HCT116 (cell line): Measurements from ENCODE around the gene MDM4. TPM values are rescaled to one million over a fixed set of nuclear protein-coding genes. Genes with fewer than 3 reads are reported as not detected.
A peak's percentile ranks its signal among the peaks of the same experiment; 100 is the strongest.

Source experiments
- ATAC-seq: fragments of 200-7000 bp; cut with Tn5 transposase; 2 replicates; pipeline ENCODE4 v1.9.1; 2020; ENCODE audit warnings: mild to moderate bottlenecking, moderate library complexity
- BruUV-seq: library from RNA; stranded (reverse); fragments of 400-500 nt; replicated peaks from 2 replicates; lab custom pipeline; 2021; lab: Mats Ljungman, UMichigan
- CTCF ChIA-PET: fragments of 300-600 bp; sonication (Branson Sonifier 250); formaldehyde crosslinking; loops from one replicate; lab custom pipeline; 2021; ENCODE audit warnings: antibody characterized with exemption; lab: Charles Lee
- POLR2A ChIA-PET: fragments of 300-600, 350-600 bp; sonication (Branson Sonifier 250); formaldehyde crosslinking; loops from one replicate; lab custom pipeline; 2021; ENCODE audit warnings: antibody characterized with exemption; lab: Charles Lee
- RAD21 ChIA-PET, 2 experiments: fragments of 300-600 bp; sonication (Branson Sonifier 250); formaldehyde crosslinking; loops; one replicate each; lab custom pipeline; 2023; ENCODE audit warnings: low total read pairs in 2 of 2; ENCODE audit not compliant: uncharacterized antibody in 2 of 2, unreplicated experiment in 2 of 2, low non-redundant PET in 1 of 2; lab: Charles Lee
- DNase-seq: peaks from one replicate; pipeline ENCODE4 v3.0.0-alpha.2; 2010; ENCODE audit warnings: low read depth, low spot score
- H2AFZ ChIP-seq: fragments of 200-600 bp; shearing (Covaris generic), sonication (generic); 2 replicates; pipeline ENCODE4 v1.6.1; 2017; ENCODE audit warnings: low read depth, mixed run types, mixed read lengths, antibody characterized with exemption, low read length; ENCODE audit not compliant: poor library complexity, severe bottlenecking
- H3K27ac ChIP-seq: 2 replicates; pipeline ENCODE4 v1.5.1; 2012; ENCODE audit warnings: low read depth, low read length
- H3K27me3 ChIP-seq: fragments of 200-600 bp; sonication (generic); 2 replicates; pipeline ENCODE4 v1.6.1; 2016; ENCODE audit warnings: mixed run types, low read length, mixed read lengths; ENCODE audit not compliant: insufficient read depth
- H3K36me3 ChIP-seq, 2 experiments: fragments of 200-500 bp in 1 of 2; fragments of 200-600 bp in 1 of 2; sonication (Bioruptor generic) in 1 of 2; sonication (generic) in 1 of 2; 2 replicates each; pipeline versions ENCODE4 v1.5.1 to v1.6.1; 2014 to 2016; ENCODE audit warnings: low read length in 2 of 2, inconsistent platforms in 1 of 2, mixed read lengths in 1 of 2, mixed run types in 1 of 2; ENCODE audit not compliant: insufficient read depth in 2 of 2, control insufficient read depth in 1 of 2
- H3K4me1 ChIP-seq, 2 experiments: fragments of 200-600 bp in 1 of 2; sonication (generic) in 1 of 2; 2 replicates each; pipeline versions ENCODE4 v1.5.1 to v1.6.1; 2012 to 2017; ENCODE audit warnings: low read length in 2 of 2, inconsistent platforms in 1 of 2, mild to moderate bottlenecking in 1 of 2, mixed read lengths in 1 of 2, mixed run types in 1 of 2, moderate library complexity in 1 of 2; ENCODE audit not compliant: insufficient read depth in 2 of 2, control insufficient read depth in 1 of 2
- H3K4me2 ChIP-seq: fragments of 200-600 bp; sonication (generic); 2 replicates; pipeline ENCODE4 v1.6.1; 2017; ENCODE audit warnings: mixed run types, low read length, mixed read lengths
- H3K4me3 ChIP-seq, 2 experiments: fragments of 200-600 bp in 1 of 2; sonication (generic) in 1 of 2; replicated peaks in 1 of 2; 2 replicates each; pipeline ENCODE4 v1.5.1; 2011 to 2016; ENCODE audit warnings: low read length in 2 of 2, control low read depth in 1 of 2, low read depth in 1 of 2, mild to moderate bottlenecking in 1 of 2, mixed read lengths in 1 of 2, mixed run types in 1 of 2
- H3K79me2 ChIP-seq: fragments of 200-600 bp; sonication (generic); 2 replicates; pipeline ENCODE4 v1.6.1; 2017; ENCODE audit warnings: mild to moderate bottlenecking, mixed run types, low read length, moderate library complexity, mixed read lengths; ENCODE audit not compliant: insufficient read depth
- H3K9ac ChIP-seq: fragments of 200-600 bp; sonication (generic); 2 replicates; pipeline ENCODE4 v1.6.1; 2016; ENCODE audit warnings: low read length, mixed read lengths
- H3K9me2 ChIP-seq: fragments of 200-600 bp; sonication (generic), shearing (Covaris generic); 2 replicates; pipeline ENCODE4 v1.6.1; 2017; ENCODE audit warnings: mixed run types, mild to moderate bottlenecking, moderate library complexity; ENCODE audit not compliant: insufficient read depth
- H3K9me3 ChIP-seq, 2 experiments: fragments of 200-500 bp in 1 of 2; fragments of 200-600 bp in 1 of 2; sonication (Bioruptor generic) in 1 of 2; sonication (generic) in 1 of 2; 2 replicates each; pipeline ENCODE4 v1.6.1; 2014 to 2017; ENCODE audit warnings: low read length in 2 of 2, mixed read lengths in 2 of 2, inconsistent platforms in 1 of 2, low read depth in 1 of 2, mild to moderate bottlenecking in 1 of 2, mixed run types in 1 of 2, moderate library complexity in 1 of 2; ENCODE audit not compliant: control insufficient read depth in 1 of 2, insufficient read depth in 1 of 2
- H4K20me1 ChIP-seq: fragments of 200-600 bp; sonication (generic), shearing (Covaris generic); 2 replicates; pipeline ENCODE4 v1.6.1; 2017; ENCODE audit warnings: mixed run types, mild to moderate bottlenecking, moderate library complexity; ENCODE audit not compliant: insufficient read depth
- CBX3 ChIP-seq: IDR thresholded peaks from 2 replicates; pipeline ENCODE4 v1.6.1; 2012; ENCODE audit warnings: low read depth
- CEBPB ChIP-seq: IDR thresholded peaks from 2 replicates; pipeline ENCODE4 v1.6.1; 2012; ENCODE audit warnings: low read depth
- CTCF ChIP-seq, 3 experiments: fragments of 200-600 bp in 1 of 3; sonication (generic) in 1 of 3; IDR thresholded peaks in 2 of 3; conservative IDR thresholded peaks in 1 of 3; 2 replicates each; pipeline ENCODE4 v1.5.1; 2012 to 2017; ENCODE audit warnings: low read depth in 2 of 3, low read length in 2 of 3, antibody characterized with exemption in 1 of 3, borderline replicate concordance in 1 of 3, control low read depth in 1 of 3, mild to moderate bottlenecking in 1 of 3, mixed read lengths in 1 of 3, mixed run types in 1 of 3, moderate library complexity in 1 of 3; ENCODE audit not compliant: insufficient read depth in 1 of 3
- EGR1 ChIP-seq: IDR thresholded peaks from 2 replicates; pipeline ENCODE4 v1.6.1; 2012; ENCODE audit warnings: low read depth
- ELF1 ChIP-seq: IDR thresholded peaks from 2 replicates; pipeline ENCODE4 v1.6.1; 2012; ENCODE audit warnings: low read depth, borderline replicate concordance
- EZH2phosphoT487 ChIP-seq: fragments of 200-600 bp; IDR thresholded peaks from 2 replicates; pipeline ENCODE4 v1.6.1; 2018; ENCODE audit warnings: antibody characterized with exemption, borderline replicate concordance
- FOSL1 ChIP-seq: IDR thresholded peaks from 2 replicates; pipeline ENCODE4 v1.6.1; 2012; ENCODE audit warnings: low read depth
- JUND ChIP-seq: IDR thresholded peaks from 2 replicates; pipeline ENCODE4 v1.6.1; 2012
- MAX ChIP-seq: IDR thresholded peaks from 2 replicates; pipeline ENCODE4 v1.6.1; 2012
- POLR2A ChIP-seq: IDR thresholded peaks from 2 replicates; pipeline ENCODE4 v1.7.0; 2011; ENCODE audit warnings: borderline replicate concordance; ENCODE audit not compliant: insufficient read depth, insufficient read length; ENCODE audit errors: extremely low read depth
- POLR2AphosphoS5 ChIP-seq: IDR thresholded peaks from 2 replicates; pipeline ENCODE4 v1.6.1; 2011; ENCODE audit warnings: mild to moderate bottlenecking, low read depth, low read length, moderate library complexity
- RAD21 ChIP-seq: IDR thresholded peaks from 2 replicates; pipeline ENCODE4 v1.6.1; 2012; ENCODE audit warnings: low read depth, mild to moderate bottlenecking
- TCF7L2 ChIP-seq: IDR thresholded peaks from 2 replicates; pipeline ENCODE4 v1.7.0; 2011; ENCODE audit warnings: borderline replicate concordance, inconsistent platforms; ENCODE audit not compliant: insufficient read depth, insufficient read length; ENCODE audit errors: extremely low read depth
- intact Hi-C: fragments of 100-400 bp; cut with micrococcal nuclease; formaldehyde crosslinking; loops from 2 replicates; pipeline ENCODE4 v1.10.0; 2022
- total RNA-seq: library from RNA; stranded (reverse); gene quantifications from one replicate; pipeline ENCODE4 v1.2.1, GENCODE V29; 2021; ENCODE audit not compliant: unreplicated experiment
- TF ChIP-seq, protein P1 (sequence below): IDR thresholded peaks from 2 replicates; pipeline ENCODE4 v1.6.1; 2012; ENCODE audit warnings: low read depth

MDM4 gene
- total RNA-seq, 1 experiment from 2014 or later: 79.5 TPM

DNA sequence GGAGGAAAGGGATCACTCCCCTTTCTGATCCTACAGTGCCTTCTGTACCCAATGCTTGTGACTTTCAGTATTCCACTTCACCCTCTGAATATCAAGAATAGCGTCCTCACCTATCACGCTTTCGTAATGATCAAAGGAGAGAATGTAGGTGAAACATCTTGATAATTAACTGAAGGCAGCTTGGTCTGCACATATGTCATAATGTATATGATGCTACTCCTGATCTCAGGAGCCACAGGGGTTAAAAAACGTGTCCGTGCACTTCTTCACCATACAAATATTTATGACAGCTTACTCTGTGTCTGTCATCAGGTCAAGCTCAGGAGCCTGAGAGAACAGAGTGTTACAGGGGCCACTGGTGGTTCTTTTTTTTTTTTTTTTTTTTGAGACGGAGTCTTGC is 20.4 kb upstream of the MDM4 start:
- Histone ChIP-seq H3K27me3 (no peaks in the 10 kb centered on the region), H3K9me2 (no peaks in the 10 kb centered on the region), H4K20me1 (no peaks in the 10 kb centered on the region), H2AFZ (peak overlapping the region; percentile 100), H3K4me1 (peaks cover 17 to 35% of the 10 kb centered on the region in 2 experiments), H3K4me3 (peak overlapping the region in 1 of 2 experiments; percentile 94; a peak in 1 of 4 replicates), H3K27ac (no peak overlapping the region), H3K9me3 (peaks cover 0 to 4% of the 10 kb centered on the region in 2 experiments; a peak in 1 of 4 replicates), H3K79me2 (no peaks in the 10 kb centered on the region; the same call in 1 of the 2 replicates), H3K4me2 (peak overlapping the region; percentile 100), H3K36me3 (no peaks in the 10 kb centered on the region), H3K9ac (no peak overlapping the region)
- CTCF ChIA-PET: interaction anchor here (1.0 to 2.6 kb wide), 3 partner anchors 17 to 64 kb away, joined by 3 to 11 read pairs (median 3); partner anchors contain the start of gene MDM4
- no peak for ATAC-seq
- RAD21 ChIA-PET: no interaction called here
- POLR2A ChIA-PET: no interaction called here
- no TSS peak for BruUV-seq
- intact Hi-C loops: no loop called here
- TF ChIP-seq POLR2AphosphoS5 (no peak), POLR2A (no peak), RAD21 (no peak), MAX (no peak), JUND (no peak), CTCF (IDR thresholded peaks at IDR 0.05 in 2 of 3, conservative IDR thresholded peaks at IDR 0.05 in 1 of 3; ENCODE audit: borderline replicate concordance in 1 of 3, insufficient read depth in 1 of 3, low read depth in 2 of 3, low read length in 2 of 3) (no peak), CBX3 (no peak), CEBPB (no peak), TCF7L2 (no peak), EZH2phosphoT487 (no peak), ELF1 (no peak), FOSL1 (no peak), EGR1 (no peak)
- TF ChIP-seq, protein P1, sequence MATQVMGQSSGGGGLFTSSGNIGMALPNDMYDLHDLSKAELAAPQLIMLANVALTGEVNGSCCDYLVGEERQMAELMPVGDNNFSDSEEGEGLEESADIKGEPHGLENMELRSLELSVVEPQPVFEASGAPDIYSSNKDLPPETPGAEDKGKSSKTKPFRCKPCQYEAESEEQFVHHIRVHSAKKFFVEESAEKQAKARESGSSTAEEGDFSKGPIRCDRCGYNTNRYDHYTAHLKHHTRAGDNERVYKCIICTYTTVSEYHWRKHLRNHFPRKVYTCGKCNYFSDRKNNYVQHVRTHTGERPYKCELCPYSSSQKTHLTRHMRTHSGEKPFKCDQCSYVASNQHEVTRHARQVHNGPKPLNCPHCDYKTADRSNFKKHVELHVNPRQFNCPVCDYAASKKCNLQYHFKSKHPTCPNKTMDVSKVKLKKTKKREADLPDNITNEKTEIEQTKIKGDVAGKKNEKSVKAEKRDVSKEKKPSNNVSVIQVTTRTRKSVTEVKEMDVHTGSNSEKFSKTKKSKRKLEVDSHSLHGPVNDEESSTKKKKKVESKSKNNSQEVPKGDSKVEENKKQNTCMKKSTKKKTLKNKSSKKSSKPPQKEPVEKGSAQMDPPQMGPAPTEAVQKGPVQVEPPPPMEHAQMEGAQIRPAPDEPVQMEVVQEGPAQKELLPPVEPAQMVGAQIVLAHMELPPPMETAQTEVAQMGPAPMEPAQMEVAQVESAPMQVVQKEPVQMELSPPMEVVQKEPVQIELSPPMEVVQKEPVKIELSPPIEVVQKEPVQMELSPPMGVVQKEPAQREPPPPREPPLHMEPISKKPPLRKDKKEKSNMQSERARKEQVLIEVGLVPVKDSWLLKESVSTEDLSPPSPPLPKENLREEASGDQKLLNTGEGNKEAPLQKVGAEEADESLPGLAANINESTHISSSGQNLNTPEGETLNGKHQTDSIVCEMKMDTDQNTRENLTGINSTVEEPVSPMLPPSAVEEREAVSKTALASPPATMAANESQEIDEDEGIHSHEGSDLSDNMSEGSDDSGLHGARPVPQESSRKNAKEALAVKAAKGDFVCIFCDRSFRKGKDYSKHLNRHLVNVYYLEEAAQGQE: no peak
- DNase-seq: no peak
